Pancreas (tissue), 10 donors: ENCODE data around the gene IPO4. TPM values are rescaled to one million over a fixed set of nuclear protein-coding genes. Genes with fewer than 3 reads are reported as not detected.
"Not testable (repeated sequence)": the region's sequence is repeated elsewhere in the genome, so short reads cannot be mapped to it uniquely, and the experiment has no call there.

ENCODE experiments used
- ATAC-seq, 4 donors: fragments of 200-7000 bp; cut with Tn5 transposase; one replicate each; pipeline versions ENCODE4 v1.8.0 to v1.9.1; 2020; ENCODE audit warnings: mild to moderate bottlenecking in 4 of 4, moderate library complexity in 4 of 4
- DNase-seq, 6 donors: peaks; one replicate each; pipeline ENCODE4 v3.0.0-alpha.2; 2020
- FAIRE-seq: peaks from 2 replicates; lab custom pipeline; 2012; peaks lifted over from hg19 to GRCh38; lab: Jason Lieb, UNC
- H3K27ac ChIP-seq, 4 donors: fragments of 200-600 bp; sonication (generic); 1 replicate in 3 of 4; 2 replicates in 1 of 4; pipeline versions ENCODE4 v1.5.0 to v1.8.0; 2020
- H3K27me3 ChIP-seq, 4 donors: fragments of 200-600 bp; one replicate each; pipeline ENCODE4 v1.8.0; 2021
- H3K36me3 ChIP-seq, 3 donors: fragments of 200-600 bp; sonication (generic) in 1 of 3; one replicate each; pipeline versions ENCODE4 v1.5.0 to v1.8.0; 2020 to 2021
- H3K4me1 ChIP-seq, 3 donors: fragments of 200-600 bp; one replicate each; pipeline ENCODE4 v1.8.0; 2021
- H3K4me3 ChIP-seq, 4 donors: fragments of 200-600 bp; sonication (generic) in 2 of 4; one replicate each; pipeline versions ENCODE4 v1.5.0 to v1.8.0; 2020 to 2021
- H3K9me3 ChIP-seq, 4 donors: fragments of 200-600 bp; one replicate each; pipeline ENCODE4 v1.8.0; 2021
- CTCF ChIP-seq, 4 donors: fragments of 200-600 bp; sonication (generic) in 3 of 4; IDR thresholded peaks; one replicate each; pipeline versions ENCODE4 v1.5.0 to v1.8.0; 2021; ENCODE audit warnings: antibody characterized with exemption in 4 of 4
- WGBS, 2 donors: extraction: QIAGEN DNeasy Blood & Tissue Kit; methylation state at CpG; one replicate each; pipeline ENCODE4 v1.1.7; 2013; 5-methylcytosine and 5-hydroxymethylcytosine counted together
- intact Hi-C, 3 donors: fragments of 100-400 bp; cut with DNase I; formaldehyde crosslinking; loops; one replicate each; pipeline versions ENCODE4 v1.11.1 to v1.14.2; 2022
- polyA plus RNA-seq, 2 donors: library from polyadenylated mRNA; stranded (reverse); fragments of 200-250 nt; gene quantifications; one replicate each; pipeline ENCODE4 v1.2.3, GENCODE V29; 2013
- total RNA-seq, 6 donors: library from RNA; stranded (reverse); fragmentation: NEBNext Ultra II Directional in 4 of 6; extraction: Animal tissue kit (Norgen Biotek cat#: 25700) in 4 of 6; gene quantifications; one replicate each; pipeline versions ENCODE4 v1.2.1 to v1.2.4, GENCODE V29; 2021 to 2023
- donor health status: healthy with polysubstance abuse.
- donor health status: DM: no; HTN: no; CAD: no; lungs with moderate emphysema.
- donor health status: DM: no; HTN: no; CAD: no.
- donor health status: control.
- donor health status: control.
- donor health status: Bipolar disorder and iron deficiency.
- donor health status: DM: yes; HTN: yes; CAD: no.
- donor health status: DM: no; HTN: no; CAD: no.
- donor health status: DM: no; HTN: no; CAD: no.
- donor health status: DM: yes; HTN: yes; CAD: no.

The IPO4 gene
- total and polyA plus RNA-seq, 8 donors = 21.3 to 62.0 (median 29.5) TPM

- Histone ChIP-seq H3K27ac (no peak overlapping the region), H3K27me3 (no peaks in the 10 kb centered on the region), H3K36me3 (peaks cover 0 to 3% (median 0%) of the 10 kb centered on the region in 3 donors), H3K4me3 (no peak overlapping the region), H3K9me3 (no peaks in the 10 kb centered on the region), H3K4me1 (no peaks in the 10 kb centered on the region)
- 90% methylated on average over 7 of the region's 7 CpGs for WGBS, 2 donors
- intact Hi-C loops = no loop called here
- no peak for TF ChIP-seq CTCF (IDR thresholded peaks at IDR 0.05)
- no peak for DNase-seq
- no peak for FAIRE-seq
- no peak for ATAC-seq
Observed at GRCh38 chr14:24204163-24205146, 15.8 kb upstream of the IPO4 start.

- FAIRE-seq, H3K4me1 ChIP-seq, H3K27ac ChIP-seq, H3K36me3 ChIP-seq, H3K9me3 ChIP-seq, H3K4me3 ChIP-seq, intact Hi-C loops, H3K27me3 ChIP-seq, ATAC-seq: not testable (repeated sequence)
- 96 to 98% methylated on average over 15 to 16 of the region's 16 CpGs for WGBS, 2 donors
- peak in 1 of 6 donors; percentile 3 for DNase-seq
Observed at GRCh38 chr14:24203249-24203886, 14.8 kb upstream of the IPO4 start.

- FAIRE-seq, H3K4me3 ChIP-seq, H3K27ac ChIP-seq, H3K27me3 ChIP-seq, DNase-seq, H3K36me3 ChIP-seq, intact Hi-C loops, ATAC-seq, H3K9me3 ChIP-seq: not testable (repeated sequence)
- peaks cover 0 to 14% (median 4%) of the 10 kb centered on the region in 3 donors for H3K4me1 ChIP-seq
- WGBS, 2 donors = 93% methylated on average over 8 of the region's 8 CpGs
Observed at GRCh38 chr14:24202538-24202937, 13.9 kb upstream of the IPO4 start.

GRCh38 chr14:24198814-24199524 lies 10.4 kb upstream of the IPO4 start:
- Histone ChIP-seq H3K4me1 (peaks cover 0 to 26% (median 4%) of the 10 kb centered on the region in 3 donors), H3K36me3 (no peaks in the 10 kb centered on the region), H3K9me3 (no peaks in the 10 kb centered on the region), H3K4me3 (no peak overlapping the region), H3K27ac (no peak overlapping the region), H3K27me3 (no peaks in the 10 kb centered on the region)
- no peak for ATAC-seq
- intact Hi-C loops = no loop called here
- WGBS, 2 donors = 85 to 87% methylated on average over 7 of the region's 7 CpGs
- no peak for FAIRE-seq
- TF ChIP-seq CTCF (IDR thresholded peaks at IDR 0.05) = no peak
- no peak for DNase-seq

- DNase-seq (no peak), ATAC-seq (no peak), FAIRE-seq (no peak)
- intact Hi-C loops = no loop called here
- H3K27ac ChIP-seq = peak overlapping the region in 3 of 4 donors; percentile 94 to 100 (median 99)
- H3K4me1 ChIP-seq = peaks cover 0 to 26% (median 4%) of the 10 kb centered on the region in 3 donors
- no peaks in the 10 kb centered on the region for H3K27me3 ChIP-seq
- peak overlapping the region; percentile 59 to 99 (median 96) for H3K4me3 ChIP-seq
- 41 to 50% methylated on average over 2 of the region's 2 CpGs for WGBS, 2 donors
- peaks cover 0 to 6% (median 0%) of the 10 kb centered on the region in 3 donors for H3K36me3 ChIP-seq
- no peaks in the 10 kb centered on the region for H3K9me3 ChIP-seq
- no peak for TF ChIP-seq CTCF (IDR thresholded peaks at IDR 0.05)
Observed at GRCh38 chr14:24197056-24197450, 8.4 kb upstream of the IPO4 start.
